ENCODE data around the gene EYS. TPM values are rescaled to one million over a fixed set of nuclear protein-coding genes. Genes with fewer than 3 reads are reported as not detected.
"Not testable (repeated sequence)": the region's sequence is repeated elsewhere in the genome, so short reads cannot be mapped to it uniquely, and the experiment has no call there.

Gene EYS
- polyA plus RNA-seq, 2 of the 4 experiments (the other 2 are of a cell fraction): 0.03 to 0.06 TPM

DNA sequence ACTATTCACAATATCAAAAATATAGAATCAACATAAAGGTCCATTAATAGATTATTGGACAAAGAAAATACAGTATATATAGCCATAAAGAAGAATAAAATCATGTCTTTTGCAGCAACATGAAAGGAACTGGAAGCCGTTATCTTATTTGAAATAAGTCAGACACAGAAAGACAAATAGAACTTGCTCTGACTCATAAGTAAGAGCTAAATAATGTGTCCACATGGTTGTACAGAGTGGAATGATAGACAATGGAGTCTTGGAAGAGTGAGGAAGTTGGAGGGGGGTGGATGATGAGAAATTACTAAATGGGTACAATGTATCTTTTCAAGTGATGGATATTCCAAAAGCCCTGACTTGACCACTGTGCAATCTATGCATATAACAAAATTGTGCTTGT, 1457.9 kb downstream of the EYS start (continued):
- TF ChIP-seq HEYL (CRISPR knock-in tag; IDR thresholded peaks at IDR 0.05) (no peak), MAX (IDR thresholded peaks at IDR 0.05) (no peak), KDM1A (IDR thresholded peaks at IDR 0.05; ENCODE audit: low read depth) (no peak), NR3C1 (IDR thresholded peaks at IDR 0.05) (no peak), MAFK (IDR thresholded peaks at IDR 0.05; ENCODE audit: partially characterized antibody) (no peak), FOSB (CRISPR knock-in tag; IDR thresholded peaks at IDR 0.05) (no peak), EP300 (IDR thresholded peaks at IDR 0.05) (no peak)
- TF ChIP-seq, protein P1, sequence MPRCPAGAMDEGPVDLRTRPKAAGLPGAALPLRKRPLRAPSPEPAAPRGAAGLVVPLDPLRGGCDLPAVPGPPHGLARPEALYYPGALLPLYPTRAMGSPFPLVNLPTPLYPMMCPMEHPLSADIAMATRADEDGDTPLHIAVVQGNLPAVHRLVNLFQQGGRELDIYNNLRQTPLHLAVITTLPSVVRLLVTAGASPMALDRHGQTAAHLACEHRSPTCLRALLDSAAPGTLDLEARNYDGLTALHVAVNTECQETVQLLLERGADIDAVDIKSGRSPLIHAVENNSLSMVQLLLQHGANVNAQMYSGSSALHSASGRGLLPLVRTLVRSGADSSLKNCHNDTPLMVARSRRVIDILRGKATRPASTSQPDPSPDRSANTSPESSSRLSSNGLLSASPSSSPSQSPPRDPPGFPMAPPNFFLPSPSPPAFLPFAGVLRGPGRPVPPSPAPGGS (IDR thresholded peaks at IDR 0.05): no peak

- Histone ChIP-seq H3K4me3 (no peak overlapping the region), H3K4me2 (no peak overlapping the region), H3K9me3 (no peaks in the 10 kb centered on the region), H3K4me1 (no peaks in the 10 kb centered on the region), H3K27ac (no peak overlapping the region)
- POLR2A ChIA-PET: no interaction called here
- ATAC-seq (no peak), DNase-seq (ENCODE audit: low read depth in 1 of 2, low spot score in 1 of 2) (no peak), FAIRE-seq (no peak)
- no peak for TF ChIP-seq CHD4 (IDR thresholded peaks at IDR 0.05; ENCODE audit: borderline replicate concordance)
- CTCF ChIA-PET: no interaction called here
Observed at GRCh38 chr6:64243618-64244017, 1463.4 kb downstream of the EYS start.

GRCh38 chr6:64238908-64239307, 1468.1 kb downstream of the EYS start:
- H3K9me3 ChIP-seq; ATAC-seq; DNase-seq (ENCODE audit: low read depth in 1 of 2, low spot score in 1 of 2); H3K4me2 ChIP-seq; FAIRE-seq; H3K4me1 ChIP-seq; H3K4me3 ChIP-seq; CTCF ChIA-PET; POLR2A ChIA-PET; H3K27ac ChIP-seq: not testable (repeated sequence)
- 5% methylated on average over 2 of the region's 2 CpGs for WGBS (ENCODE audit: missing lambda C conversion rate)

DNA sequence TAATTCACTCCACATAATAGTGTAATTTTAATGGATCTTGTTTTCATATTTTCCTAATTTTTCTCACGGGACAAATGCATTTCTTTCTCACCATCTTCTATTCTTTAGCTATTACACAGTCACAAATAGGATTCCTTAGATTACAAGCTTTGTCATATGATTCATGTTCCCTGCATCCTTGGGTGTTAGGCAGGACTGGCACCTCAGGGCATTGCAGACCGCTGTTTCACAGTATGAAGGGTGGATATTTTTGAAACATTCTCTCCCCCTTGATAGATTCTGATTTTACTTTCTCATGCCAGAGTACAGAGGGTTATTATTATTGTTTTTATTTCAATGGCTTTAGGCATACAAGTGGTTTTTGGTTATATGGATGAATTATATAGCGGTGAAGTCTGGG, 1469.0 kb downstream of the EYS start:
- ChIA-PET CTCF (no interaction called here), POLR2A (no interaction called here)
- no peaks in the 10 kb centered on the region for H3K9me3 ChIP-seq
- H3K4me3 ChIP-seq: no peak overlapping the region
- no peak overlapping the region for H3K27ac ChIP-seq
- TF ChIP-seq MAX (IDR thresholded peaks at IDR 0.05) (no peak), MAZ (IDR thresholded peaks at IDR 0.05; ENCODE audit: borderline replicate concordance, low read depth, low read length) (no peak), NR3C1 (IDR thresholded peaks at IDR 0.05) (no peak), HOXB13 (CRISPR knock-in tag; IDR thresholded peaks at IDR 0.05; ENCODE audit: low read depth) (no peak), SREBF2 (IDR thresholded peaks at IDR 0.05) (no peak), RARB (CRISPR knock-in tag; IDR thresholded peaks at IDR 0.05) (no peak), POLR2AphosphoS2 (conservative IDR thresholded peaks at IDR 0.05; ENCODE audit: low read length) (no peak), HDAC2 (IDR thresholded peaks at IDR 0.05) (no peak), KDM5A (IDR thresholded peaks at IDR 0.05) (no peak)
- WGBS (ENCODE audit: missing lambda C conversion rate): 50% methylated on average over 3 of the region's 3 CpGs
- FAIRE-seq (no peak), DNase-seq (ENCODE audit: low read depth in 1 of 2, low spot score in 1 of 2) (no peak), ATAC-seq (no peak)
- H3K4me1 ChIP-seq: no peaks in the 10 kb centered on the region
- H3K4me2 ChIP-seq: no peak overlapping the region

DNA sequence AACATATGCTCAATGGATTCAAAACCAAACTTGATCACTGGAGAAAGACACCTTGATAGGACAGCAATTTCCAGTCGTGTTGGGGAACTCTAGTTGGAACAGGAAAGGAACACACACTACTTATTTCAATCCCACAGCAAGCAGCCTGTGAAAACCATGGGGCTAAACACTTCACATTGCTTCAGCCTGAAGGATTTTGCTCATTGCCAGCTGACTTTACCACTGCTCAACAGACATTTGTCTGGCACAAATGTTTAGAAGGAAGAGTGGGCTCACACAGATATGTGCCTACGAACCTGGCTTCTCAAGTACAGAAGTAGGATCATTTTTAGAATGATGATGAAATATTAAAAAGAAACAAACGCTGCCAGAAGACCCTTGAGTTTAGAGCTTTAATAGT, 1473.3 kb downstream of the EYS start:
- WGBS (ENCODE audit: missing lambda C conversion rate): 8% methylated on average over 3 of the region's 3 CpGs
- H3K9me3 ChIP-seq: no peaks in the 10 kb centered on the region
- FAIRE-seq: no peak

More for the DNA sequence above, 1473.3 kb downstream of the EYS start:
- Histone ChIP-seq H3K4me2 (no peak overlapping the region), H3K4me3 (no peak overlapping the region), H3K27ac (no peak overlapping the region), H3K4me1 (no peaks in the 10 kb centered on the region)
- CTCF ChIA-PET: no interaction called here
- no peak for DNase-seq (ENCODE audit: low read depth in 1 of 2, low spot score in 1 of 2)
- POLR2A ChIA-PET: no interaction called here
- ATAC-seq: no peak
- TF ChIP-seq MAZ (IDR thresholded peaks at IDR 0.05; ENCODE audit: borderline replicate concordance, low read depth, low read length) (no peak), ZC3H11A (IDR thresholded peaks at IDR 0.05) (no peak), FOXS1 (CRISPR knock-in tag; IDR thresholded peaks at IDR 0.05) (no peak), HDAC2 (IDR thresholded peaks at IDR 0.05) (no peak), SMC3 (IDR thresholded peaks at IDR 0.05) (no peak), RNF2 (IDR thresholded peaks at IDR 0.05; ENCODE audit: borderline replicate concordance, low read depth) (no peak), CHD4 (IDR thresholded peaks at IDR 0.05; ENCODE audit: borderline replicate concordance) (no peak), RAD21 (conservative IDR thresholded peaks at IDR 0.05 in 1 of 2, IDR thresholded peaks at IDR 0.05 in 1 of 2) (no peak), FOSB (CRISPR knock-in tag; IDR thresholded peaks at IDR 0.05) (no peak), PHF8 (IDR thresholded peaks at IDR 0.05; ENCODE audit: borderline replicate concordance, low read depth) (no peak), JUNB (IDR thresholded peaks at IDR 0.05) (no peak)
- TF ChIP-seq, protein P2, sequence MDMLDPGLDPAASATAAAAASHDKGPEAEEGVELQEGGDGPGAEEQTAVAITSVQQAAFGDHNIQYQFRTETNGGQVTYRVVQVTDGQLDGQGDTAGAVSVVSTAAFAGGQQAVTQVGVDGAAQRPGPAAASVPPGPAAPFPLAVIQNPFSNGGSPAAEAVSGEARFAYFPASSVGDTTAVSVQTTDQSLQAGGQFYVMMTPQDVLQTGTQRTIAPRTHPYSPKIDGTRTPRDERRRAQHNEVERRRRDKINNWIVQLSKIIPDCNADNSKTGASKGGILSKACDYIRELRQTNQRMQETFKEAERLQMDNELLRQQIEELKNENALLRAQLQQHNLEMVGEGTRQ (IDR thresholded peaks at IDR 0.05): no peak

Measured in A549 (cell line).